Effector CD8-positive, alpha-beta T cell (primary cell): ENCODE data around the gene SLC6A11.

Experiments
- DNase-seq: peaks from one replicate; lab custom pipeline; 2025; lab: John Stamatoyannopoulos, UW
- total RNA-seq, 4 experiments: gene quantifications; one replicate each; lab custom pipeline; 2026; lab: John Stamatoyannopoulos, UW

SLC6A11 gene
- 0 to 0.09 (median 0) reads per million in 4 experiments for total RNA-seq

- no peak for DNase-seq
These were observed at the start of gene SLC6A11 for GRCh38 chr3:10816019-10816862. TSS of gene SLC6A11 (plus strand) at chr3:10816228. CDS start at chr3:10816266, 38 bp downstream.

GRCh38 chr3:10768708-10769394, 47.2 kb upstream of the SLC6A11 start:
- no peak for DNase-seq

DNA sequence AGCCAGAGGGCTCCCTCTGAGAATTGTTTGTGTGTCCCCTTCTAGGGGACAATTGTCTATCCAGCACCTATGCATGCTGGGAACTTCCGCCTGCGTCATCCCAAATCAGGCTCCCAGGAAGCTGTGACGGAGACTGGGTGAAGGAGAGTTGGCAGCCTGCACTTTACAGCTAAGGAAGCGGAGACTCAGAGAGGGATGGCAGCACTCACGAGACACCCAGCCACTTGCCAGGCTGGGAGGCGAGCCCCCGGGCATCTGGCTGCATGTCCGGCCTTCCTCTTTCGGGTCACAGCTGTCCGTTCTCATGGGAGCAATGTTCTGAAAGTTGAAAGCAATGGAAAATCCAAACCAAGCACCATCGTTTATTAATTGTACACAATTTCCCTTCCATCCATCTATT, 45.5 kb upstream of the SLC6A11 start:
- no peak for DNase-seq

- no peak for DNase-seq
These were observed 45.0 kb upstream of the SLC6A11 start for GRCh38 chr3:10770981-10771380.

DNA sequence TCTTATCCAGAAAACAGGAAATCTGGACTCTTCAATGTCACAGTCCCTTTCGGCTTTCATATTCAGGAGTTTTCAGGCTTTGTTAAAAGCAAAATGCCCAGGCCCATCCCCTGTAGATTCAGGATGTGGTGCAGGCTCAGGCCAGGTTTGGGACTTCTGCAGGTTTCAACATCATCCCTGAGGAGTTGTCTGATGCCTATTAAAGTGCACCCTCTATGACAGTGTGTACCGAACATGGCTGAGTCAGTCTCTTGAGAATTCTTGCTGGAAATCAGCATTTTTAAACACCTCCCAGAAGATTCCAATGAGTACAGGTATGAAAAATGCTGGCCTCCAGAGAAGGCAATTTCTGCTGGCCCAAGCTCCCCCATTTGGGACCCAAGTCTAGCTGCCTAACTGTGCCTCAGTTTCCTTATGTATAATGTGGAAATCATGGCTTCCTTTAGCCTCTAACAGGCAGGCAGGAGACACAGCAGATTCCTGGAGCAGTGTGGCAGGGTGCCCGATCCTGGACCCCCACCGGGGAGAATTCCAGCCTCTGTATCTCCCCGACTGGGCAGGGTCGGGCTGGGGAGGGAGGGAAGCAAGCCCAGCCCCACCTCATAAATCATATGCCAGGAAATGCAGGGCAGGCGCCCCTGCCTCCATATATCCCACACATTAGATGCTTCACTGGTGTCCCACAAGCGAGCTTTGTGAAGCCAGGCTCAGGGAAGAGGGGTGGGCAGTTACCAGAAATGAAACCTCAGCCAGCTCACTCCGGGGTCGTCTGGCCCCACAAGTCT, 44.4 kb upstream of the SLC6A11 start:
- DNase-seq, result no peak

GRCh38 chr3:10772271-10773161, 43.5 kb upstream of the SLC6A11 start:
- DNase-seq, result no peak

DNA sequence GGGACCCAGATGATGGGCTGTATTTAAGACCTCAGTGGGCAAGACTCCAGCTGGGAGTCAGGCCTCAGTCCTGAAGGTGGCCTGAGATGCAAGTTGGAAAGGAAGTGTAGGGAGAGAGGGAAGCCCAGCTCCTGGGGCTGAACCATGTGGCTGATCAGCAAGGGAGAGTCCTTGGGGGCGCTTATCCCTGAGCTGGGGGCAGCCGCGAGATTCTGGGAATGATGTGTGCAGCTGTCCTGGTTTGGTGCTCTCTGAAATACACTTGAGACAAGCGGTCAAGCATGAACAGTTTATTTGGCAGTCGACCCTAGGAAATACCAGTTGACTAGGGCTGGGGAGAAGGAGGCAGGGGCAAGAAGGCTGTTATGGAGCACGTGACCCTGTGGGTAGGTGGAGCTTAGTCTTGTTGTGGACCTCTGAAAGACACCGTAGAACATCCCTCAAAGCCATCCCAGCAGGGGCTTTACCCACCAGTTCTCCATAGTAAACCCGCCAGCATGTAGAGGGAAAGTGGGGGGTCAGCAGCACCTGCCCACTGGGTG, 41.8 kb upstream of the SLC6A11 start:
- DNase-seq, result no peak

DNA sequence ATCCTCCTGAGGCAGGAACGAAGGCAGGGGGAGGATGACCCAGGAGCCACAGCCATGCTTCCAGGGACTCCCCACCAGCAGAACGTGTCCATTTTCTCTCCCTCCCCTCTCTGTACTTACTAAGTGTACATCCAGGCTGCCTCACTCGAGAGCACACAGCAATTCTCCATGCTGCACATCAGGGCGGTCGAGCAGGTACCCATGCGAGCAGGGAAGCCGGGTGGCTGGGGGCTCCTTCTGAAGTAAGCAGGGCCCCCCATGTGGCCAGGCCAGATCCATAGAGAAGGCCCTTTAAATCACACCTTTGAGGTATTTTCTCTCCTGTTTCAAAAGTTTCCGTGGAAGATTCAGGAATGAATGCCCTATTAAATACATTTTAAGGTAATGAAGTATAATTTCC, 41.2 kb upstream of the SLC6A11 start:
- no peak for DNase-seq

DNA sequence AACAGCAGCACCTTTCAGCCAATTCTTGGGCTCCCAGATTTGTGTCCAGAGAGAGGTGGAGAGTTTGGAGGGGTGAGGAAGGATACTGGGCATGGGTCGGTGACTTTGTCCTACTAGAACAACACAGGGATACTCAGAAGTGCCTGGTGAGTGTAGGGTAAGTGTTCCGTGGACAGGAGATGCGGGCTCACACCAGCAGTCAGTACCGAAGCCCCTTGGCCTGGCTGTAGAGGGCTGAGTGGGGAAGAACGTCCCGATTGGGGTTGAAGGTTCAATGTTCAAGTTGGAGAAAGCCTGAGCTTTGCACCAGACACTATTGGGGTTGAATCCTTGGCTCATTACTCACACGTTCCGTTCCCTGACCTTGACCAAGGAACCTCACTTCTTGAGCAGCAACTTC, 40.8 kb upstream of the SLC6A11 start:
- DNase-seq, result no peak

DNA sequence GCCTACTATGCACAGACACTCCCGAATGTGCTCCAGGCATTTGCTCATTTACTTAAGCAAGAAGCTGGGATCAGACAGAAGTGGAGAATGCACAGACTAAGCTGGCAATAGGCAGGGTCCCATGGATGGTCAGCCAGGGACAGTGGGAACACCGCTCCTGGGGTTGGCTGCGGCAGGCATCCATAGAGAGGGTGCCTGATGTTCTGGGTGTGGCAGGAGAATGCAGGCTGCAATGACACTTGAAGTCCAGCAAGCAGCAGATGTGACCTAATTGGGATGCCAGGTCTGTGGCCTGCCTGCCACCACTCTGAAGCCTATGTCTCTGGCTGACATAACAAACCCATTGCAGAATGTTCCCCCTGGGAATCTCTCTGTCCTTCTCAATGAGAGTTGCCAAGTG, 40.2 kb upstream of the SLC6A11 start:
- DNase-seq, result no peak

- DNase-seq, result no peak
These were observed 38.4 kb upstream of the SLC6A11 start for GRCh38 chr3:10777627-10778026.

GRCh38 chr3:10778492-10779292, 37.3 kb upstream of the SLC6A11 start:
- DNase-seq, result no peak

- no peak for DNase-seq
These were observed 36.7 kb upstream of the SLC6A11 start for GRCh38 chr3:10779293-10779805.

DNA sequence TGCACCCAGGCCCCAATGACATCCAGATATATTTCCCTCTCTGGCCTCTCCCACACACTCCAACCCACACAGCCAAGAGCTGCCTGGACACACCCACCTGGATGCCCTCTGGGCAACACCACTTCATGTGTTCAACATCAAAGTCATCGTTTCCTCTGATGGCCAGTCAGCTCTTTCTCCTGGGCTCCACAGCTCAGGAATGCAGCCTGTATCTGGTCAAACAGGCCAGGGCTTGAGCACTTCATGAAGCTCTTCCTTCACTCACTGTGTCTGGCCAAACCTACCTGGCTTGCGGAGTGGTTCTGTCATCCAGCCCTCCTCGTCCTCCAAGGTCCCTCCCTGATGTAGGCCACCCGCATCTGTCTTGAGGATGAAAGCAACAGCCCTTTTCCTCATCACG, 35.8 kb upstream of the SLC6A11 start:
- DNase-seq, result no peak

GRCh38 chr3:10780922-10781321, 35.1 kb upstream of the SLC6A11 start:
- no peak for DNase-seq

DNA sequence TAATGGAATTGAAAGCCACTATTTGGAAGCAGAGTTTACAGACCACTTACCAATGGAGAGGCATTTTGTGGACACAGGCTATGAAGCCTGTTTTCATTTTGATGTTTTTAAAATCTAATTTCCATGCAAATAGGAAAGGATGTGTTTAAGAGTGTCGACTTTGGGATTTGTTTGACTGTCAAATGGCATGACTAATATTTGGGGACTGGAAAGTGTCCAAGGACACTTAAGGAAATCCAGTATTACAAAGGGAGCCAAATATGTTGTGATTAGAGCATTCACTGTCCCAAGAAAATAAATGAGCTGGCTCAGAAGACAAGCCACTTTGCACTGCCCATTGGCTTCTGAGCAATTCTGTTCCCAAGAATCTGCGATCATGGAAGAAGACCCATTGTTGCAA, 34.0 kb upstream of the SLC6A11 start:
- DNase-seq, result no peak

GRCh38 chr3:10783360-10784351, 32.4 kb upstream of the SLC6A11 start:
- no peak for DNase-seq

GRCh38 chr3:10786640-10787039, 29.4 kb upstream of the SLC6A11 start:
- DNase-seq, result no peak

DNA sequence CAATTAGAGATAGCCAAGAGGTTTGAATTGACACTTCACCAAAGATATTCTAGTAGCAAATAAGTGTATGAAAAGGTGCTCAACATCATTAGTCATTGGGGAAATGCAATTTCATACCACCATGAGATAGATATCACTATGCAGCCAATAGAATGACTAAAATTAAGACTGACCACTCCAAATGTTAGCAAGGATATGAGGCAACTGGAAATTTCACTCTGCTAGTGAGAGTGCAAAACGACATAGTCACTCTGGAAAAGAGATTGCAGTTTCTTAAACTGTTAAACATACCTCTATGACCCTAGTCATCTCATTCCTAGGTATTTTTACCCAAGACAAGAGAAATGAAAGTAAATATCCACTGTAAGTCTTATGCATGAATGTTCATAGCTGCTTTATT, 27.6 kb upstream of the SLC6A11 start:
- DNase-seq, result no peak
